Mesangial cell (primary cell): ENCODE measurements around the gene PSMC1. TPM values are rescaled to one million over a fixed set of nuclear protein-coding genes. Genes with fewer than 3 reads are reported as not detected.

Experiments used
- total RNA-seq: library from RNA; depleted of rRNA; stranded (reverse); fragments of >200 nt; gene quantifications from 2 replicates; pipeline ENCODE4 v1.2.3, GENCODE V29; 2015

PSMC1 gene
- 48.2 and 109 TPM in 2 replicates for total RNA-seq

GRCh38 chr14:90256354-90257131 is at the start of gene PSMC1:
TSS of gene PSMC1 (plus strand) at chr14:90256553. CDS start at chr14:90256598, 45 bp downstream.

Other genes starting within 250 kb of the PSMC1 start
- gene KCNK13, start 194.6 kb upstream of the PSMC1 start, total RNA-seq = not detected in 2 replicates
- gene NRDE2, start 75.4 kb downstream of the PSMC1 start, total RNA-seq = 6.4 and 7.5 TPM in 2 replicates
- gene CALM1, start 140.5 kb downstream of the PSMC1 start, total RNA-seq = 147 and 295 TPM in 2 replicates